ENCODE data around the gene EMC6.

EMC6 gene

DNA sequence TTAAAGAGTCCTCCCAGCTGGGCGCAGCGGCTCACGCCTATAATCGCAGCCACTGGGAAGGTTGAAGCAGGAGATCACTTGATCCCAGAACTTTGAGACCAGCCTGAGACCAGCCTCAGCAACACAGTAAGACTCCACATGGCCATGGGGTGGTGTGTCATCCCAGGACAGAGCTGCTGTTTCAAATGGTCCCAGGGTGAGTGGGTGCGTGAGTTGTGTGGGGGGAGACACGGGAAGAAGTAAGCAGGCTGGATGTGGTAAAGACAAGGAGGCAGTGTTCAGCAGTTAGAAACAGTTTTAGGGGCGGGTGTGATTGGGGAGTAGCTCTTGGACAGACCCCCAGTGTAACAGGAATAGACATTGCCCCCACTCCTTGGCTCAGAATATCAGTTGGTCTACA is 36.3 kb upstream of the EMC6 start:
- no peak overlapping the region for H3K27ac ChIP-seq
- TF ChIP-seq ZFX (IDR thresholded peaks at IDR 0.05), result no peak
- TF ChIP-seq, protein P1, sequence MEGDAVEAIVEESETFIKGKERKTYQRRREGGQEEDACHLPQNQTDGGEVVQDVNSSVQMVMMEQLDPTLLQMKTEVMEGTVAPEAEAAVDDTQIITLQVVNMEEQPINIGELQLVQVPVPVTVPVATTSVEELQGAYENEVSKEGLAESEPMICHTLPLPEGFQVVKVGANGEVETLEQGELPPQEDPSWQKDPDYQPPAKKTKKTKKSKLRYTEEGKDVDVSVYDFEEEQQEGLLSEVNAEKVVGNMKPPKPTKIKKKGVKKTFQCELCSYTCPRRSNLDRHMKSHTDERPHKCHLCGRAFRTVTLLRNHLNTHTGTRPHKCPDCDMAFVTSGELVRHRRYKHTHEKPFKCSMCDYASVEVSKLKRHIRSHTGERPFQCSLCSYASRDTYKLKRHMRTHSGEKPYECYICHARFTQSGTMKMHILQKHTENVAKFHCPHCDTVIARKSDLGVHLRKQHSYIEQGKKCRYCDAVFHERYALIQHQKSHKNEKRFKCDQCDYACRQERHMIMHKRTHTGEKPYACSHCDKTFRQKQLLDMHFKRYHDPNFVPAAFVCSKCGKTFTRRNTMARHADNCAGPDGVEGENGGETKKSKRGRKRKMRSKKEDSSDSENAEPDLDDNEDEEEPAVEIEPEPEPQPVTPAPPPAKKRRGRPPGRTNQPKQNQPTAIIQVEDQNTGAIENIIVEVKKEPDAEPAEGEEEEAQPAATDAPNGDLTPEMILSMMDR (conservative IDR thresholded peaks at IDR 0.05), result no peak

DNA sequence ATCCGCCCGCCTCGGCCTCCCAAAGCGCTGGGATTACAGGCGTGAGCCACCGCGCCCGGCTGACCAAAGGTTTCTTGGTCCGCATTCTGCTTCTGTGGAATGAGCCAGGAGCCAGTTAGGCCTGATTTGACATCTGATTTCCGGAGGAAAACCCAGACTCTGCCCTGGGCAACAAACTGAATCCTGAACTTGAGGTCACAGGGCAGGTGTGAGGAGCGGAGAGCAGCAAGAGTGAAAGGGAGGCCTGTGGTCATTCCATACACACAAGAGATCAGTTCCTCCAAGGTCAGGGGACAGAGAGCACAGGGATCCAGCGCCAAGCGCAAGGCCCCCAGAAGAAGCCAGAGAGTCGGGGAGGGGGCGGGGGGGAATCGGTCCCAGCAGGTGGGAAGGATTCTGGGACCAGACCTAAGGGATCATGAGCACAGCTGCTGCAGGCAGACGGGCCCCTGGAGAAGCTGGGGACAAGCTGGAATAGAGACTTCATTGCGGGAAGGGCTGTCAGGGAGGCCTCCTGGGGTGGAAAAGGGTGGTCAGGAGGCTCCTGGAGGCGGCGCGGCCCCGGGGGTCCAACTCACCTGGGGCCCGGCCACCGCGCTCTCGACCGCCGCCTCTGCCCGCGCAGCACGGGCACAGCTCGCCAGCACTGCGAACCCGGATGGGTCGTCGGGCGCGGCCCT is 33.0 kb upstream of the EMC6 start:
- peak; percentile 62; the same call in 1 of the 2 replicates for TF ChIP-seq ZFX (IDR thresholded peaks at IDR 0.05)
- TF ChIP-seq, protein P1 (conservative IDR thresholded peaks at IDR 0.05), result no peak
- H3K27ac ChIP-seq, result peak overlapping the region; percentile 88

DNA sequence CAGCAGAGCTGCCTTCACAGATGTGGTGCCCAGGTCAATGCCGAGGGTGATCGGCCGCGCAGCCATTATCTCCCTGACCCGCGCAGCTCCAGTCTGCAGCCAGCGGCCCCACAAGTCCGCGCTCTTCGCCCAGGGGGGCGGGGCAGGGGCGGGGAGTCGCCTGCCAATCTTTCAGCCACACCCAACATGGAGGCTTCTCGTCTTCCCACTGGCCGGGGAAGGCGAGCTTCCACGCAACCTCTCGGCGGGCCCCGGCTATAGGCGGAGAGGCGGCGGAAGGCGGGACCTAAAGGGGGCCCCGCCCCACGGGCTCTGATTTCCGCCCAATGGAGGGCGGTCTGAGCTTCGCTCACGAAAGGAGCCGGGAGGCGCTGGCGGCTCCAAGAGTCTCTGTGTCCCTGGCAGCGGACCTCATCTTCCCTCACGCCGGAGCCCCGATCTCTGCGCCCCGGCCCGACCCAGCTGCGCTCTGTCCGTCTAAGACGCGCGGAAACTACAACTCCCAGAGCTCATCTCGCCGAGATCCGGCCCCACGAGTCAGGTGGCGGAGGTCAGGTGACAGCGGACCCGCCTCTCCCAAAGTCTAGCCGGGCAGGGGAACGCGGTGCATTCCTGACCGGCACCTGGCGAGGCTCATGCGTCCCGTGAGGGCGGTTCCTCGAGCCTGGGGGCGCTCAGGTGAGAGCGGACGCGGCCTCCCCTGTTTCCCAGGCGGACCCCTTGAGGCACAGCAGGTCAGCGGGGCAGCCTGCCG is 32.3 kb upstream of the EMC6 start, which contains the start of the genes CTNS and SHPK:
Gene CTNS (plus strand): TSS at position 607 of the 754 bp plus-strand sequence. CDS start 3,447 bp downstream, outside the sequence.
Gene SHPK (minus strand): TSS at position 97 of the 754 bp plus-strand sequence. CDS start 31 bp downstream, at position 66.
- H3K27ac ChIP-seq, result peak within 1 kb of the TSS; percentile 88
- no peak; the same call in 1 of the 2 replicates for TF ChIP-seq ZFX (IDR thresholded peaks at IDR 0.05)

DNA sequence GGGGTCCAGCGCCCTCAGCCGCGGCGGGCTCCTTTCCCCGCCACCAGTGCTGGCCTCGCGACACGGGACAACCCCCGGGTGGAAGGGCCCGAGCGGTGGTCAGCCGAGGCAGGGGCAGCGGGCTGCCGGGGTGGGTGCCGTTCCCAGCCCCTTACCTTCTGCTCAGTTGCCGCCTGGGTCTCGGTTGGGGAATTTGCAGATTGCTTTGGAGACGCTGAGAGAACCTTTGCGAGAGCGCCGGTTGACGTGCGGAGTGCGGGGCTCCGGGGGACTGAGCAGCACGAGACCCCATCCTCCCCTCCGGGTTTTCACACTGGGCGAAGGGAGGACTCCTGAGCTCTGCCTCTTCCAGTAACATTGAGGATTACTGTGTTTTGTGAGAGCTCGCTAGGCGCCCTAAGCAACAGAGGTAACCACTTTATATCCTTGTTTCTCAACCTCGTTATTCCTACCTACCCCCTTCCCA is 31.7 kb upstream of the EMC6 start:
- peak; percentile 21; the same call in 1 of the 2 replicates for TF ChIP-seq ZFX (IDR thresholded peaks at IDR 0.05)
- TF ChIP-seq, protein P1 (conservative IDR thresholded peaks at IDR 0.05), result no peak
- H3K27ac ChIP-seq, result peak overlapping the region; percentile 88

DNA sequence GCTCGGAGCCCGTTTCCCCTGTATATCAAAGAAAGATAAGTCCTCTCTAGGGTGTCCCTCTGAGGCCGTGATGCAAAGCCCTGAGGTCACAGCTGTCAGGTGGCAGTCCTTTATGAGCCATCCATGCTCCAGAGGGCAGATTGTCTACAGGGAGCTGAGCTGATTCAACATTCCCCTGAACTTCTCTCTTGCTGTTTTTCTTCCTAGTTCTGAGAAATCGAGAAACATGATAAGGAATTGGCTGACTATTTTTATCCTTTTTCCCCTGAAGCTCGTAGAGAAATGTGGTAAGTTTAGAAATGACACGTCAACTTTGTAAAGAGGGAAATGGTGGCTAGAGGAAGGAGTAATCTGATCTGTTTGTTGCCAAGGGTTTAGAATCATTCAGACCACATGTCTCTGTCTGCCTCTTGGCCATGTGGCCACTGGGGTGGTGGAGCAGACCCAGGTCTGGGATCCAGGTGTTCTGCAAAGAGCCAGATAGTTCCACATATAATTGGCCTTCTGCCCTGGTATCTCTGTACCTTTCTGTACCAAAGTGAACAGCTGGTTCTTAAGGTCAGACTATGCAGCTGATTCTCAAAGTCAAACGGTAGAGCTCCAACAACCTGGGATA is 28.5 kb upstream of the EMC6 start:
- no peak for TF ChIP-seq ZFX (IDR thresholded peaks at IDR 0.05)
- TF ChIP-seq, protein P1 (conservative IDR thresholded peaks at IDR 0.05), result no peak
- H3K27ac ChIP-seq, result no peak overlapping the region

DNA sequence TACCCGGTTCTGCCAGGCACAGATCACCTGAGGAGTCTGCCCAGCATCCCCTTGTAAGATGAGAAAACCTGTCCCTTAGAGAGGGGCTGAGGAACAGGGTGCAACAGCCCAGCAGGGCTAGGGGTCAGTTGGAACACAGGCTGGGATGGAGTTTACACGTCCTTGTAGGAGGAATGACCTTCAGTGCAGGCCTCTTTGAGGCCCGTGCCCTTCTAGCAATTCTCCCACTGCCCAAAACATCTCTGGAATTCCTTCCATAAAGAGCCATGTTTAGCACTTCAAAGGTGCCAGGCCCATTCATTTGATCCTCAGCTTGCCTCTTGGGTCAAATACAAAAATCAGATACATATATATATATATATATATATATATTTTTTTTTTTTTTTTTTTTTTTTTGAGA is 27.6 kb upstream of the EMC6 start:
- TF ChIP-seq, protein P1 (conservative IDR thresholded peaks at IDR 0.05), result no peak
- no peak for TF ChIP-seq ZFX (IDR thresholded peaks at IDR 0.05)
- no peak overlapping the region for H3K27ac ChIP-seq

DNA sequence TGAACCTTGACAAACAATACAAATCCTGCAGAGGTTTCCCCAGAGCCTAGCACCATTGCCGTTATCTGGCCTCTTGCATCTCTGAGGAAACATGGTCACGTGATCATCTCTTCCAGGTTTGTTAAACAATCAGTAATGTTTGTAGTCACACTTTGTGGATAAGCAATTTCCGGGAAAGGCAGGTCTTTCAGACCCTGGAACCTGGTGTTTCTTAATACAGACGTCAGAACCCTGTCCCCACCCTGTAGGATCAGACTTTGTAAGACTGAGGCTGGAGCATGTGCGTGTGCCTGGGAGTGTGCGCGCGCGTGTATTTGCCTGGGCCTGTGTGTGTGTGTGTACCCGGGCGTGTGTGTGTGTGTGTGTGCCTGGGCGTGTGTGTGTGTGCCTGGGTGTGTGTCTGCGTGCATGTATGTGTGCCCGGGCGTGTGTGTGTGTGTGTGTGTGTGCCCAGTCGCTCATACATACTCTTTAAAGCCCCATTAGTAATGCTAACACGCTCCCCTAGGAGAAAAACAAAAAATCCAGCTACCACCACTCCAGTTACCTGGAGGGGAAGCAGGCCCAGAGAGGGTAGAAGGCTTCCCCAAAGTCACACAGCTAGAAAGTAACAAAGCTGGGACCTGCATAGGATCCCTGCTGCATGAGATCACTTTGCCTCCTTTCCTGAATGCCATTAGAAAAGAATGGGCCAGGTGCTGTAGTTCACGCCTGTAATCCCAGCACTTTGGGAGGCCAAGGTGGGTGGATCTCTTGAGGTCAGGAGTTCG is 26.7 kb upstream of the EMC6 start:
- H3K27ac ChIP-seq, result peak overlapping the region; percentile 46
- TF ChIP-seq, protein P1 (conservative IDR thresholded peaks at IDR 0.05), result no peak
- no peak for TF ChIP-seq ZFX (IDR thresholded peaks at IDR 0.05)
